ENCODE results near the gene RIMS3. TPM values are rescaled to one million over a fixed set of nuclear protein-coding genes. Genes with fewer than 3 reads are reported as not detected.

Gene RIMS3
- total RNA-seq, 1 donor from 2014 or later: 12.9 TPM

- Mint-ChIP-seq H3K9me3 (no peaks in the 10 kb centered on the region), H3K27me3 (ENCODE audit: low read depth) (no peaks in the 10 kb centered on the region), H3K27ac (no peak overlapping the region), H3K36me3 (peaks cover 2% of the 10 kb centered on the region), H3K4me3 (no peak overlapping the region), H3K4me1 (no peaks in the 10 kb centered on the region)
- TF ChIP-seq CTCF (IDR thresholded peaks at IDR 0.05; ENCODE audit: unreplicated experiment): no peak
- DNase-seq (ENCODE audit: low spot score in 2 of 2, unreplicated experiment in 2 of 2): no peak
Observed at GRCh38 chr1:40625476-40626382, 39.8 kb downstream of the RIMS3 start.

- Mint-ChIP-seq H3K27ac (no peak overlapping the region), H3K27me3 (ENCODE audit: low read depth) (no peaks in the 10 kb centered on the region), H3K9me3 (no peaks in the 10 kb centered on the region), H3K4me1 (no peaks in the 10 kb centered on the region), H3K36me3 (peaks cover 2% of the 10 kb centered on the region), H3K4me3 (no peak overlapping the region)
- no peak for DNase-seq (ENCODE audit: low spot score in 2 of 2, unreplicated experiment in 2 of 2)
- TF ChIP-seq CTCF (IDR thresholded peaks at IDR 0.05; ENCODE audit: unreplicated experiment): no peak
Observed at GRCh38 chr1:40625076-40625475, 40.4 kb downstream of the RIMS3 start.

GRCh38 chr1:40622936-40623629 lies 42.4 kb downstream of the RIMS3 start:
- Mint-ChIP-seq H3K4me3 (no peak overlapping the region), H3K27me3 (ENCODE audit: low read depth) (no peaks in the 10 kb centered on the region), H3K4me1 (no peaks in the 10 kb centered on the region), H3K9me3 (no peaks in the 10 kb centered on the region), H3K27ac (no peak overlapping the region), H3K36me3 (peaks cover 2% of the 10 kb centered on the region)
- TF ChIP-seq CTCF (IDR thresholded peaks at IDR 0.05; ENCODE audit: unreplicated experiment): no peak
- DNase-seq (ENCODE audit: low spot score in 2 of 2, unreplicated experiment in 2 of 2): no peak

- peaks cover 4% of the 10 kb centered on the region for H3K9me3 Mint-ChIP-seq
- no peak for TF ChIP-seq CTCF (IDR thresholded peaks at IDR 0.05; ENCODE audit: unreplicated experiment)
Observed at GRCh38 chr1:40621821-40622450, 43.5 kb downstream of the RIMS3 start.

GRCh38 chr1:40620586-40621210 lies 44.8 kb downstream of the RIMS3 start:
- TF ChIP-seq CTCF (IDR thresholded peaks at IDR 0.05; ENCODE audit: unreplicated experiment): no peak
- peaks cover 2% of the 10 kb centered on the region for H3K27me3 Mint-ChIP-seq (ENCODE audit: low read depth)
- no peak overlapping the region for H3K27ac Mint-ChIP-seq
- no peaks in the 10 kb centered on the region for H3K4me1 Mint-ChIP-seq
- H3K36me3 Mint-ChIP-seq: no peaks in the 10 kb centered on the region
- H3K9me3 Mint-ChIP-seq: peaks cover 12% of the 10 kb centered on the region
- DNase-seq (ENCODE audit: low spot score in 2 of 2, unreplicated experiment in 2 of 2): no peak
- H3K4me3 Mint-ChIP-seq: no peak overlapping the region

More at GRCh38 chr1:40621821-40622450, 43.5 kb downstream of the RIMS3 start:
- Mint-ChIP-seq H3K4me1 (no peaks in the 10 kb centered on the region), H3K27ac (no peak overlapping the region), H3K36me3 (peaks cover 2% of the 10 kb centered on the region), H3K4me3 (no peak overlapping the region), H3K27me3 (ENCODE audit: low read depth) (no peaks in the 10 kb centered on the region)
- DNase-seq (ENCODE audit: low spot score in 2 of 2, unreplicated experiment in 2 of 2): no peak

Data from mesothelial cell of epicardium (in vitro differentiated cells).